ENCODE results near the gene ZNF821. TPM values are rescaled to one million over a fixed set of nuclear protein-coding genes. Genes with fewer than 3 reads are reported as not detected.
"Not testable (repeated sequence)": the region's sequence is repeated elsewhere in the genome, so short reads cannot be mapped to it uniquely, and the experiment has no call there.

The ZNF821 gene
- total RNA-seq, 1 donor from 2014 or later = 8.8 TPM

DNA sequence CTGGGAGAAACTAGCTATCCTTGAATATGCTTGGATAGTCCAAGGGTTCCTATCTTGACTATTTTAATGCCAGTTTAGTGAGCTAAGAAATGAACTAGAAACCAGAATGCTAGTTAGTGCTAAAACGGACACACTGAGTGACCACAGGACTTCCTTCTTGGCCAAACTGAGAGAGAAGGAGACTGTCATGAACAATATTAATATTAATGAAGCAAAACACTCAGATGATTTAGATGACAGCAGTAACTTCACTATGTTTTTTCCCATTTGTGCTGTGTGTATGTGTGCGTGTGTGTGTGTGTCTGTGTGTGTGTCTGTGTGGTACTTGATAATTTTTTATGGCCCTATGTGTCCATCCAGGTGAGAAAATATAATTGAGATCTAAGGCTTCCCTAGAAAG is 40.4 kb downstream of the ZNF821 start:
- H3K9me3 ChIP-seq = no peaks in the 10 kb centered on the region
- TF ChIP-seq, protein P1, sequence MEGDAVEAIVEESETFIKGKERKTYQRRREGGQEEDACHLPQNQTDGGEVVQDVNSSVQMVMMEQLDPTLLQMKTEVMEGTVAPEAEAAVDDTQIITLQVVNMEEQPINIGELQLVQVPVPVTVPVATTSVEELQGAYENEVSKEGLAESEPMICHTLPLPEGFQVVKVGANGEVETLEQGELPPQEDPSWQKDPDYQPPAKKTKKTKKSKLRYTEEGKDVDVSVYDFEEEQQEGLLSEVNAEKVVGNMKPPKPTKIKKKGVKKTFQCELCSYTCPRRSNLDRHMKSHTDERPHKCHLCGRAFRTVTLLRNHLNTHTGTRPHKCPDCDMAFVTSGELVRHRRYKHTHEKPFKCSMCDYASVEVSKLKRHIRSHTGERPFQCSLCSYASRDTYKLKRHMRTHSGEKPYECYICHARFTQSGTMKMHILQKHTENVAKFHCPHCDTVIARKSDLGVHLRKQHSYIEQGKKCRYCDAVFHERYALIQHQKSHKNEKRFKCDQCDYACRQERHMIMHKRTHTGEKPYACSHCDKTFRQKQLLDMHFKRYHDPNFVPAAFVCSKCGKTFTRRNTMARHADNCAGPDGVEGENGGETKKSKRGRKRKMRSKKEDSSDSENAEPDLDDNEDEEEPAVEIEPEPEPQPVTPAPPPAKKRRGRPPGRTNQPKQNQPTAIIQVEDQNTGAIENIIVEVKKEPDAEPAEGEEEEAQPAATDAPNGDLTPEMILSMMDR (IDR thresholded peaks at IDR 0.05) = no peak
- TF ChIP-seq POLR2A (IDR thresholded peaks at IDR 0.05) (no peak), POLR2AphosphoS5 (IDR thresholded peaks at IDR 0.05; ENCODE audit: insufficient read depth in 1 of 2, low read depth in 1 of 2) (no peak)
- intact Hi-C loops (cut with DNase I) = no loop called here
- H3K27ac ChIP-seq = no peak overlapping the region
- H3K4me1 ChIP-seq = peaks cover 10% of the 10 kb centered on the region
- peaks cover 0 to 1% of the 10 kb centered on the region in 2 donors for H3K36me3 ChIP-seq
- no peak for DNase-seq (ENCODE audit: extremely low spot score in 2 of 2)
- no peak overlapping the region for H3K4me3 ChIP-seq
- no peaks in the 10 kb centered on the region for H3K27me3 ChIP-seq

DNA sequence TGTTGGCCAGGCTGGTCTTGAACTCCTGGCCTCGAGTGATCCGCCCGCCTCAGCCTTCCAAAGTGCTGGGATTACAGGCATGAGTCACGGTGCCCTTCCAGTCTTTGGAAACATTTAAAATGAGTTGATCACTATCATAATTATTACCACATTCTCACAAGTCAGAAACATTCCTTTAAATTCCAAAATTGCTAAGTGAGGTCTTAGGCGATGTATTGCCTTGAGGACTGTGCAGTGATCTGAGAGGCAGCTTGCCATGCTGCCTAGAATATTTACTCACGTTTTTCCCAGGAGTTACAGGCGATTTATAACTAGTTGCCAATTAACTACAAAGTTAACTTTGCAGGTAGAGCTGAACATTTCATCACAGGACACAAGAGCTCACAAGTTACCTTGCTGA is 43.9 kb downstream of the ZNF821 start:
- Histone ChIP-seq H3K27ac (no peak overlapping the region), H3K4me1 (no peaks in the 10 kb centered on the region), H3K27me3 (no peaks in the 10 kb centered on the region), H3K4me3 (no peak overlapping the region), H3K9me3 (no peaks in the 10 kb centered on the region), H3K36me3 (no peaks in the 10 kb centered on the region)
- no peak for DNase-seq (ENCODE audit: extremely low spot score in 2 of 2)
- intact Hi-C loops (cut with DNase I) = no loop called here
- TF ChIP-seq, protein P1 (IDR thresholded peaks at IDR 0.05) = no peak
- TF ChIP-seq POLR2A (IDR thresholded peaks at IDR 0.05) (no peak), POLR2AphosphoS5 (IDR thresholded peaks at IDR 0.05; ENCODE audit: insufficient read depth in 1 of 2, low read depth in 1 of 2) (no peak)

DNA sequence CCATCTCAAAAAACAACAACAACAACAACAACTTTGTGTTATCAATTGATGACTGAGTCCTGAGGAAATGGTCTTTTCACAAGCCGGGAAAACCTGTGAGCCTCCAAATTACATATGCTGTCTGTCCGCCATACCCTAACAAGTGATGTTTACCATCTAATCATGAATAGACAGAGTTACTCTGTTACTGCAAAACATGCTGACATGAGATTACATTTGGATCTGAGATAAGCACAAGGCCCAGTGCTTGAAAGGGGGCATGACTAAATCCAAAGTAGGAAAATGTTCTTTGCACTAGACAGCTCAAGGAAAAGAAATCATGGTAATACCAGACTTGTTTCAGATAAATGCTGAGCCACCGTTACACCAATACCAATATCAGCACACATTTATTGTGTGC is 46.8 kb downstream of the ZNF821 start:
- intact Hi-C loops (cut with DNase I) = no loop called here
- DNase-seq (ENCODE audit: extremely low spot score in 2 of 2) = no peak
- H3K27me3 ChIP-seq = no peaks in the 10 kb centered on the region
- no peaks in the 10 kb centered on the region for H3K9me3 ChIP-seq
- no peaks in the 10 kb centered on the region for H3K4me1 ChIP-seq
- H3K36me3 ChIP-seq = no peaks in the 10 kb centered on the region
- no peak overlapping the region for H3K27ac ChIP-seq
- no peak overlapping the region for H3K4me3 ChIP-seq
- TF ChIP-seq, protein P1 (IDR thresholded peaks at IDR 0.05) = no peak
- TF ChIP-seq POLR2A (IDR thresholded peaks at IDR 0.05) (no peak), POLR2AphosphoS5 (IDR thresholded peaks at IDR 0.05; ENCODE audit: insufficient read depth in 1 of 2, low read depth in 1 of 2) (no peak)

DNA sequence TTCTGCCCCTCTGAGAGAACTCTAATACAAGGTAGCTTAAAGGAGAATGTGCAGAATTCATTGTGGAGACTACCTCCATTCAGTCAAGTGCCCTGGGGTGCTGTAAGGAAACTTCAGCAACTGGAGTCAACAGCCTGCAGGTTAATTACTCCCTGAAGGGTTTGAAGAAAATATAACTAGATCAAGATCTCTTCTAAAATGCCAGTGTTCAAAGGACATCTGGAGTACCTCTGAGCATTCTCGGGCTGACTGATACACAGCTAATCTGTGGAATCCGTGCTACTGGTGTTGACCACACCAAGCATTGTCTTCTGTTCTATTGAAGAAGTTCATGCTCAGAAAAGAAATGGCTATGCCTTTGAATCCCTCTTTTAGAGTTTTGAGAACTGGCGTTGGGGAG is 49.7 kb downstream of the ZNF821 start:
- no peak for DNase-seq (ENCODE audit: extremely low spot score in 2 of 2)
- H3K27me3 ChIP-seq = no peaks in the 10 kb centered on the region
- H3K4me3 ChIP-seq = no peak overlapping the region
- intact Hi-C loops (cut with DNase I) = no loop called here
- H3K4me1 ChIP-seq = no peaks in the 10 kb centered on the region
- H3K27ac ChIP-seq = no peak overlapping the region
- TF ChIP-seq POLR2AphosphoS5 (IDR thresholded peaks at IDR 0.05; ENCODE audit: insufficient read depth in 1 of 2, low read depth in 1 of 2) (no peak), POLR2A (IDR thresholded peaks at IDR 0.05) (no peak)
- TF ChIP-seq, protein P1 (IDR thresholded peaks at IDR 0.05) = no peak
- no peaks in the 10 kb centered on the region for H3K36me3 ChIP-seq
- no peaks in the 10 kb centered on the region for H3K9me3 ChIP-seq

DNA sequence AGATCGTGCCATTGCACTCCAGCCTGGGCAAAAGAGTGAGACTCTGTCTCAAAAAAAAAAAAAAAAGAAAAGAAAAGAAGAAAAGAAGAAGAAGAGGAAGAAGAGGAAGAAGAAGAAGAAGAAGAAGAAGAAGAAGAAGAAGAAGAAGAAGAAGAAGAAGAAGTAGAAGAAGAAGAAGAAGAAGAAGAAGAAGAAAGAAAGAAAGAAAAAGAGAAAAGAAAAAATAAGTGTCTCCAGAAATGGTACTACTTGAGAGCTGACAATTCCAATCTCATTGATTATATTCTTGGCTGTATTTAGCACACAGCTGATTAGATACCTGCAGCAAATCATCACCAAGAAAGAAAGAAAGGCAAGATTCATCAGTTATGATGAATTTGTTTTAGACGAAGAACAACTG is 51.9 kb downstream of the ZNF821 start:
- H3K9me3 ChIP-seq; DNase-seq (ENCODE audit: extremely low spot score in 2 of 2); intact Hi-C loops (cut with DNase I); H3K27me3 ChIP-seq; H3K27ac ChIP-seq; H3K36me3 ChIP-seq; H3K4me3 ChIP-seq; H3K4me1 ChIP-seq: not testable (repeated sequence)

DNA sequence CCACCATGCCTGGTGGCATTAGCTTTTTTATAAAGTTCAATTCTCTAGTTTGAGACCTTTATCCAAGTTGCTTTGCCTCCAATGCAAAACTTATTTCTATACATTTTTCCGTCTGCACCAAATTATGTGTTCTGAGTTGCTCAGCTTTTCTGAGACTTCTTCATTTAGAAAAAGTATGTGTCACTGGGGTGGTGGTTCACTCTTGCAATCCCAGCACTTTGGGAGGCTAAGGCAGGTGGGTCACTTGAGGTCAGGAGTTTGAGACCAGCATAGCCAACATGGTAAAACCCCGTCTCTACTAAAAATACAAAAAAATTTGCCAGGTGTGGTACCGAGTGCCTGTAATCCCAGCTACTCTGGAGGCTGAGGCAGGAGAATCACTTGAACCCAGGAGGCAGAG is 52.3 kb downstream of the ZNF821 start:
- H3K27ac ChIP-seq; H3K9me3 ChIP-seq; H3K4me3 ChIP-seq; DNase-seq (ENCODE audit: extremely low spot score in 2 of 2); H3K36me3 ChIP-seq; intact Hi-C loops (cut with DNase I); H3K4me1 ChIP-seq; H3K27me3 ChIP-seq: not testable (repeated sequence)

All from vagina (tissue), 2 donors.